Measurements from ENCODE around the gene TRIM72. TPM values are rescaled to one million over a fixed set of nuclear protein-coding genes. Genes with fewer than 3 reads are reported as not detected.
"Not testable (repeated sequence)": the region's sequence is repeated elsewhere in the genome, so short reads cannot be mapped to it uniquely, and the experiment has no call there.

Gene TRIM72
- polyA plus RNA-seq, 1 experiment: not detected

- CTCF ChIA-PET: interaction anchor here (0.6 kb wide), 1 partner anchor 85 kb away, joined by 3 read pairs; no protein-coding TSS in a partner anchor
Measured at GRCh38 chr16:31274831-31275816, 61.2 kb downstream of the TRIM72 start.

GRCh38 chr16:31276600-31276999 lies 62.7 kb downstream of the TRIM72 start:
- Histone ChIP-seq H3K27me3 (ENCODE audit: control insufficient read depth, insufficient read depth, low read length) (no peaks in the 10 kb centered on the region), H3K36me3 (ENCODE audit: control insufficient read depth, insufficient read depth, low read length) (no peaks in the 10 kb centered on the region), H3K4me3 (ENCODE audit: low read depth, low read length) (no peak overlapping the region)
- TF ChIP-seq, protein P1, sequence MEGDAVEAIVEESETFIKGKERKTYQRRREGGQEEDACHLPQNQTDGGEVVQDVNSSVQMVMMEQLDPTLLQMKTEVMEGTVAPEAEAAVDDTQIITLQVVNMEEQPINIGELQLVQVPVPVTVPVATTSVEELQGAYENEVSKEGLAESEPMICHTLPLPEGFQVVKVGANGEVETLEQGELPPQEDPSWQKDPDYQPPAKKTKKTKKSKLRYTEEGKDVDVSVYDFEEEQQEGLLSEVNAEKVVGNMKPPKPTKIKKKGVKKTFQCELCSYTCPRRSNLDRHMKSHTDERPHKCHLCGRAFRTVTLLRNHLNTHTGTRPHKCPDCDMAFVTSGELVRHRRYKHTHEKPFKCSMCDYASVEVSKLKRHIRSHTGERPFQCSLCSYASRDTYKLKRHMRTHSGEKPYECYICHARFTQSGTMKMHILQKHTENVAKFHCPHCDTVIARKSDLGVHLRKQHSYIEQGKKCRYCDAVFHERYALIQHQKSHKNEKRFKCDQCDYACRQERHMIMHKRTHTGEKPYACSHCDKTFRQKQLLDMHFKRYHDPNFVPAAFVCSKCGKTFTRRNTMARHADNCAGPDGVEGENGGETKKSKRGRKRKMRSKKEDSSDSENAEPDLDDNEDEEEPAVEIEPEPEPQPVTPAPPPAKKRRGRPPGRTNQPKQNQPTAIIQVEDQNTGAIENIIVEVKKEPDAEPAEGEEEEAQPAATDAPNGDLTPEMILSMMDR (IDR thresholded peaks at IDR 0.05; ENCODE audit: insufficient read depth, low read depth, low read length): no peak
- no peak for DNase-seq (ENCODE audit: low read depth)
- ChIA-PET CTCF (no interaction called here), POLR2A (no interaction called here)

More at GRCh38 chr16:31274831-31275816, 61.2 kb downstream of the TRIM72 start:
- no peak overlapping the region for H3K4me3 ChIP-seq (ENCODE audit: low read depth, low read length)
- no peak for DNase-seq (ENCODE audit: low read depth)
- TF ChIP-seq, protein P1 (IDR thresholded peaks at IDR 0.05; ENCODE audit: insufficient read depth, low read depth, low read length): no peak
- no peaks in the 10 kb centered on the region for H3K27me3 ChIP-seq (ENCODE audit: control insufficient read depth, insufficient read depth, low read length)
- no peaks in the 10 kb centered on the region for H3K36me3 ChIP-seq (ENCODE audit: control insufficient read depth, insufficient read depth, low read length)
- POLR2A ChIA-PET: no interaction called here

GRCh38 chr16:31277659-31278260 lies 63.8 kb downstream of the TRIM72 start:
- no peaks in the 10 kb centered on the region for H3K27me3 ChIP-seq (ENCODE audit: control insufficient read depth, insufficient read depth, low read length)
- H3K4me3 ChIP-seq (ENCODE audit: low read depth, low read length): no peak overlapping the region
- POLR2A ChIA-PET: no interaction called here
- TF ChIP-seq, protein P1 (IDR thresholded peaks at IDR 0.05; ENCODE audit: insufficient read depth, low read depth, low read length): no peak
- no peaks in the 10 kb centered on the region for H3K36me3 ChIP-seq (ENCODE audit: control insufficient read depth, insufficient read depth, low read length)
- no peak for DNase-seq (ENCODE audit: low read depth)
- CTCF ChIA-PET: no interaction called here

- H3K36me3 ChIP-seq (ENCODE audit: control insufficient read depth, insufficient read depth, low read length); CTCF ChIA-PET; POLR2A ChIA-PET; H3K4me3 ChIP-seq (ENCODE audit: low read depth, low read length); DNase-seq (ENCODE audit: low read depth); H3K27me3 ChIP-seq (ENCODE audit: control insufficient read depth, insufficient read depth, low read length): not testable (repeated sequence)
Measured at GRCh38 chr16:31278853-31279252, 64.9 kb downstream of the TRIM72 start.

Small RNAs within 50 kb of the gene (small RNA-seq; reads per million reads assigned to genes)
- gene AC009088.4 (ENCODE audit: insufficient read length, low read depth, low replicate concordance) (not detected), gene NDUFA3P6 (ENCODE audit: insufficient read length, low read depth, low replicate concordance) (not detected)

Other genes with a start within 250 kb of the TRIM72 start
- 15.4 and 25.0 TPM in 2 replicates for gene HSD3B7, start 228.9 kb upstream of the TRIM72 start, polyA plus RNA-seq (2011; rRNA removed)
- gene STX1B, start 203.5 kb upstream of the TRIM72 start, polyA plus RNA-seq (2011; rRNA removed): 1.5 and 1.6 TPM in 2 replicates
- gene STX4, start 180.6 kb upstream of the TRIM72 start, polyA plus RNA-seq (2011; rRNA removed): 41.7 and 53.6 TPM in 2 replicates
- gene ZNF668, start 139.9 kb upstream of the TRIM72 start, polyA plus RNA-seq (2011; rRNA removed): 10.2 and 16.3 TPM in 2 replicates
- gene ZNF646, start 139.7 kb upstream of the TRIM72 start, polyA plus RNA-seq (2011; rRNA removed): 3.3 and 4.2 TPM in 2 replicates
- gene PRSS53, start 125.2 kb upstream of the TRIM72 start, polyA plus RNA-seq (2011; rRNA removed): 0.96 and 1.8 TPM in 2 replicates
- gene VKORC1, start 119.3 kb upstream of the TRIM72 start, polyA plus RNA-seq (2011; rRNA removed): 416 and 515 TPM in 2 replicates
- 31.0 and 56.0 TPM in 2 replicates for gene BCKDK, start 105.7 kb upstream of the TRIM72 start, polyA plus RNA-seq (2011; rRNA removed)
- 28.9 and 31.9 TPM in 2 replicates for gene KAT8, start 96.5 kb upstream of the TRIM72 start, polyA plus RNA-seq (2011; rRNA removed)
- not detected in 2 replicates for gene PRSS8, start 78.4 kb upstream of the TRIM72 start, polyA plus RNA-seq (2011; rRNA removed)
- 0.22 and 0.39 TPM in 2 replicates for gene PRSS36, start 64.1 kb upstream of the TRIM72 start, polyA plus RNA-seq (2011; rRNA removed)
- 109 and 113 TPM in 2 replicates for gene FUS, start 34.0 kb upstream of the TRIM72 start, polyA plus RNA-seq (2011; rRNA removed)
- 15.8 and 23.9 TPM in 2 replicates for gene PYCARD, start 11.4 kb upstream of the TRIM72 start, polyA plus RNA-seq (2011; rRNA removed)
- gene PYDC1, start 3.0 kb downstream of the TRIM72 start, polyA plus RNA-seq (2011; rRNA removed): not detected in 2 replicates
- gene ITGAM, start 45.9 kb downstream of the TRIM72 start, polyA plus RNA-seq (2011; rRNA removed): not detected in 2 replicates
- gene ITGAX, start 141.1 kb downstream of the TRIM72 start, polyA plus RNA-seq (2011; rRNA removed): not detected in 2 replicates
- gene ITGAD, start 179.2 kb downstream of the TRIM72 start, polyA plus RNA-seq (2011; rRNA removed): not detected in 2 replicates
- gene COX6A2, start 214.2 kb downstream of the TRIM72 start, polyA plus RNA-seq (2011; rRNA removed): not detected in 2 replicates
- 0.56 and 0.87 TPM in 2 replicates for gene ZNF843, start 228.7 kb downstream of the TRIM72 start, polyA plus RNA-seq (2011; rRNA removed)
- 3.0 and 6.4 TPM in 2 replicates for gene ARMC5, start 245.4 kb downstream of the TRIM72 start, polyA plus RNA-seq (2011; rRNA removed)

All from BJ (cell line).